NB4 (cell line): ENCODE measurements around the gene SUCLG2.
A peak's percentile ranks its signal among the peaks of the same experiment; 100 is the strongest.

Experiments
- DNase-seq: peaks from one replicate; pipeline ENCODE4 v3.0.0; 2010; ENCODE audit warnings: low read depth
- H3K4me3 ChIP-seq: one replicate; pipeline ENCODE4 v1.5.1; 2011; ENCODE audit warnings: mild to moderate bottlenecking, low read depth, low read length, moderate library complexity
- CTCF ChIP-seq: IDR thresholded peaks from one replicate; pipeline ENCODE4 v1.5.1; 2012; ENCODE audit warnings: low read depth, low read length
- MAX ChIP-seq: IDR thresholded peaks from 2 replicates; pipeline ENCODE4 v1.6.1; 2011; ENCODE audit warnings: low read depth, low read length
- MYC ChIP-seq: IDR thresholded peaks from 2 replicates; pipeline ENCODE4 v1.6.1; 2011; ENCODE audit warnings: low read depth, low read length
- POLR2A ChIP-seq: IDR thresholded peaks from 2 replicates; pipeline ENCODE4 v1.6.1; 2011; ENCODE audit warnings: mild to moderate bottlenecking; ENCODE audit not compliant: insufficient read length; ENCODE audit errors: extremely low read depth

Gene SUCLG2

GRCh38 chr3:67678665-67679064 lies 24.3 kb upstream of the SUCLG2 start:
- no peak for TF ChIP-seq MAX
- no peak for TF ChIP-seq CTCF
- TF ChIP-seq POLR2A = no peak
- TF ChIP-seq MYC = no peak
- DNase-seq = no peak
- H3K4me3 ChIP-seq = no peak overlapping the region

GRCh38 chr3:67674055-67674454 lies 19.6 kb upstream of the SUCLG2 start:
- no peak for DNase-seq
- TF ChIP-seq CTCF (no peak), POLR2A (no peak), MYC (no peak), MAX (no peak)
- no peak overlapping the region for H3K4me3 ChIP-seq

GRCh38 chr3:67662733-67663132 lies 8.3 kb upstream of the SUCLG2 start:
- no peak overlapping the region for H3K4me3 ChIP-seq
- TF ChIP-seq MYC (no peak), MAX (no peak), CTCF (no peak), POLR2A (no peak)
- no peak for DNase-seq

- TF ChIP-seq MAX (no peak), MYC (no peak), CTCF (no peak), POLR2A (no peak)
- no peak overlapping the region for H3K4me3 ChIP-seq
- DNase-seq = no peak
Observed at GRCh38 chr3:67661089-67661488, 6.7 kb upstream of the SUCLG2 start.

GRCh38 chr3:67657192-67657591 lies 2.8 kb upstream of the SUCLG2 start:
- DNase-seq = peak; percentile 5
- H3K4me3 ChIP-seq = no peak overlapping the region
- TF ChIP-seq MYC (no peak), MAX (no peak), CTCF (no peak), POLR2A (no peak)

- no peak for DNase-seq
- H3K4me3 ChIP-seq = no peak overlapping the region
- TF ChIP-seq POLR2A = no peak
- TF ChIP-seq MYC = no peak
- no peak for TF ChIP-seq MAX
- TF ChIP-seq CTCF = no peak
Observed at GRCh38 chr3:67656614-67657013, 2.2 kb upstream of the SUCLG2 start.
